A549 (cell line): ENCODE results near the gene SEC14L3.

Experiments
- CBX2 ChIP-seq: fragments of 200-600 bp; sonication (generic); IDR thresholded peaks from 2 replicates; pipeline ENCODE4 v1.6.1; 2016; ENCODE audit warnings: low read depth, mild to moderate bottlenecking, borderline replicate concordance
- CEBPB ChIP-seq, 2 experiments: fragments of >200 bp in 1 of 2; sonication (Bioruptor Twin) in 1 of 2; formaldehyde crosslinking in 1 of 2; IDR thresholded peaks; 2 replicates each; pipeline ENCODE4 v1.6.1; 2012 to 2016
- CHD4 ChIP-seq: fragments of 200-600 bp; sonication (generic); IDR thresholded peaks from 2 replicates; pipeline ENCODE4 v1.6.1; 2016; ENCODE audit warnings: antibody characterized with exemption, mild to moderate bottlenecking, borderline replicate concordance
- EHMT2 ChIP-seq: fragments of 200-600 bp; sonication (generic); IDR thresholded peaks from 2 replicates; pipeline ENCODE4 v1.6.1; 2016; ENCODE audit warnings: antibody characterized with exemption, low read depth, mild to moderate bottlenecking, moderate library complexity
- EP300 ChIP-seq, 2 experiments: fragments of >200 bp; sonication (Bioruptor Twin); formaldehyde crosslinking; IDR thresholded peaks; 2 replicates in 1 of 2; 3 replicates in 1 of 2; pipeline ENCODE4 v1.6.1; 2016 to 2017
- MAFK ChIP-seq: fragments of 450-650 bp; IDR thresholded peaks from 2 replicates; pipeline ENCODE4 v1.6.1; 2014; ENCODE audit not compliant: partially characterized antibody
- NFE2L2 ChIP-seq: fragments of 150-350 bp; conservative IDR thresholded peaks from 2 replicates; pipeline ENCODE4 v1.6.1; 2014; ENCODE audit warnings: low read length
- NPAS2 ChIP-seq: fragments of 250-450 bp; sonication (Bioruptor Pico); IDR thresholded peaks from 2 replicates; pipeline ENCODE4 v1.8.0; 2022; ENCODE audit warnings: mild to moderate bottlenecking, moderate library complexity, borderline replicate concordance
- POLR2A ChIP-seq: IDR thresholded peaks from 2 replicates; pipeline ENCODE4 v1.6.1; 2012; ENCODE audit warnings: mild to moderate bottlenecking, low read length
- POLR2AphosphoS2 ChIP-seq: conservative IDR thresholded peaks from 2 replicates; pipeline ENCODE4 v1.6.1; 2012; ENCODE audit warnings: low read length, improper control_type of control experiment, inconsistent platforms
- RFX5 ChIP-seq: fragments of 450-650 bp; IDR thresholded peaks from 2 replicates; pipeline ENCODE4 v1.7.1; 2014; ENCODE audit warnings: antibody characterized with exemption, mild to moderate bottlenecking, moderate library complexity
- TP53 ChIP-seq: fragments of 250-450 bp; sonication (Bioruptor Pico); IDR thresholded peaks from 2 replicates; pipeline ENCODE4 v1.5.0; 2021; ENCODE audit warnings: mild to moderate bottlenecking, moderate library complexity
- TF ChIP-seq, protein P1 (sequence below): IDR thresholded peaks from 2 replicates; pipeline ENCODE4 v1.6.1; 2012
- TF ChIP-seq, protein P2 (sequence below): fragments of >200 bp; sonication (Bioruptor Twin); formaldehyde crosslinking; IDR thresholded peaks from 3 replicates; pipeline ENCODE4 v1.5.1; 2016

DNA sequence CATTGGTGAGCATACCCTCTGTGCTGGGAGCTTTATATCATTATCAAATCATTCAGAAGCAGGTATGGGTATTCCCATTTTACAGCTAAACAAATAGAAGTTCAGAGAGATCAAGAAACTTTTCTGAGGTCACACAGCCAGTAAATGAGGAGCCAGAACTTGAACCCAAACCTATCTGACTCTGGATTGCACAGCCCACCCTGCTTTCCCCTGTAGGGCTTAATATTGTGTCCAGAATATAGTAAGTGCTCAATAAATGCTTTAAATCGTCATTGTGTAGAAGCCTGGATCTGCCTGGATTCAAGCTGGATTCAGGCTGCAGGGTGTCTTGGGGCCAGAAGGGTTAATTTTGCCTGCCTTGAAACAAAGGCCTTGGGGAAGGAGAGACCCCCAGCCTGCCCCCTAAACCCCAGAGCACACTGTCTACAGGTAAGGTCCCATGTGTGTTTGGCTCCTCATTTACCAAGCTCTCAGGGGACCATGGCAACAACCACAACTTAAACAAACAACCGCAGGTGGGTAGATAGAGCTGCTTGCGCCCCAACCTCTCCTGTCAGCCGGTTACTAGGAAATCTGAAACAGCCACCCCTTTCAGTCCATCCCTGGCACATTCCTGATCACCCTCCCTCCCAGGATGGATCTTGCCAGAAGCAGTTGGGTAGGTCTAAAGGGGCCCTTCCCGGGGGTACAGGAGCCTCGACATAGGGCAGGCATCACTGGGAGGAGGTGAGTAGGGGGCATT is 3.0 kb upstream of the SEC14L3 start:
- TF ChIP-seq POLR2AphosphoS2 (no peak), POLR2A (no peak), TP53 (CRISPR knock-in tag) (no peak), NFE2L2 (no peak), CEBPB (IDR thresholded peaks at IDR 0.05) (no peak), RFX5 (no peak), CBX2 (no peak), EP300 (IDR thresholded peaks at IDR 0.05) (no peak), CHD4 (no peak), EHMT2 (no peak), NPAS2 (CRISPR knock-in tag) (no peak), MAFK (no peak)
- TF ChIP-seq, protein P1, sequence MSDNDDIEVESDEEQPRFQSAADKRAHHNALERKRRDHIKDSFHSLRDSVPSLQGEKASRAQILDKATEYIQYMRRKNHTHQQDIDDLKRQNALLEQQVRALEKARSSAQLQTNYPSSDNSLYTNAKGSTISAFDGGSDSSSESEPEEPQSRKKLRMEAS: no peak
- TF ChIP-seq, protein P2, sequence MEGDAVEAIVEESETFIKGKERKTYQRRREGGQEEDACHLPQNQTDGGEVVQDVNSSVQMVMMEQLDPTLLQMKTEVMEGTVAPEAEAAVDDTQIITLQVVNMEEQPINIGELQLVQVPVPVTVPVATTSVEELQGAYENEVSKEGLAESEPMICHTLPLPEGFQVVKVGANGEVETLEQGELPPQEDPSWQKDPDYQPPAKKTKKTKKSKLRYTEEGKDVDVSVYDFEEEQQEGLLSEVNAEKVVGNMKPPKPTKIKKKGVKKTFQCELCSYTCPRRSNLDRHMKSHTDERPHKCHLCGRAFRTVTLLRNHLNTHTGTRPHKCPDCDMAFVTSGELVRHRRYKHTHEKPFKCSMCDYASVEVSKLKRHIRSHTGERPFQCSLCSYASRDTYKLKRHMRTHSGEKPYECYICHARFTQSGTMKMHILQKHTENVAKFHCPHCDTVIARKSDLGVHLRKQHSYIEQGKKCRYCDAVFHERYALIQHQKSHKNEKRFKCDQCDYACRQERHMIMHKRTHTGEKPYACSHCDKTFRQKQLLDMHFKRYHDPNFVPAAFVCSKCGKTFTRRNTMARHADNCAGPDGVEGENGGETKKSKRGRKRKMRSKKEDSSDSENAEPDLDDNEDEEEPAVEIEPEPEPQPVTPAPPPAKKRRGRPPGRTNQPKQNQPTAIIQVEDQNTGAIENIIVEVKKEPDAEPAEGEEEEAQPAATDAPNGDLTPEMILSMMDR: no peak
